ENCODE data around the gene FABP3.

DNA sequence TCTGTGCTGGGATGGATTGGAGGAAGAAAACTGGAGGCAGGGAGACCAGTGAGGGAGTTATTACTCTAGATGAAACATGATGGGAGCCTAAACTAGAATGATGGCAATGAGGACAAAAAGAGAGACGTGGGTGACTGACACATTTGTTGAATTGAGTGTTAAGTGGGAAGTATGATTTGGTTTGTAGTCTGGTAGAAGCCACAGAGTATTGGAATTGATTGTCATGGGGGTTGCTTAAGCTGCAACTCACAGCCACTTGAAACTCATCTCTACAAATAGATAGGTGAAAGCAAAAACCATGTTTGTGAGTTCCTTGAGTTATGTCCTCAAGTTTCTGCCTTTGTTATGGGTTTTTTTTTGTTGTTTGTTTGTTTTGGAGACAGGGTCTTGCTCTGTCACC lies 28.4 kb downstream of the FABP3 start:
- TF ChIP-seq, protein P1, sequence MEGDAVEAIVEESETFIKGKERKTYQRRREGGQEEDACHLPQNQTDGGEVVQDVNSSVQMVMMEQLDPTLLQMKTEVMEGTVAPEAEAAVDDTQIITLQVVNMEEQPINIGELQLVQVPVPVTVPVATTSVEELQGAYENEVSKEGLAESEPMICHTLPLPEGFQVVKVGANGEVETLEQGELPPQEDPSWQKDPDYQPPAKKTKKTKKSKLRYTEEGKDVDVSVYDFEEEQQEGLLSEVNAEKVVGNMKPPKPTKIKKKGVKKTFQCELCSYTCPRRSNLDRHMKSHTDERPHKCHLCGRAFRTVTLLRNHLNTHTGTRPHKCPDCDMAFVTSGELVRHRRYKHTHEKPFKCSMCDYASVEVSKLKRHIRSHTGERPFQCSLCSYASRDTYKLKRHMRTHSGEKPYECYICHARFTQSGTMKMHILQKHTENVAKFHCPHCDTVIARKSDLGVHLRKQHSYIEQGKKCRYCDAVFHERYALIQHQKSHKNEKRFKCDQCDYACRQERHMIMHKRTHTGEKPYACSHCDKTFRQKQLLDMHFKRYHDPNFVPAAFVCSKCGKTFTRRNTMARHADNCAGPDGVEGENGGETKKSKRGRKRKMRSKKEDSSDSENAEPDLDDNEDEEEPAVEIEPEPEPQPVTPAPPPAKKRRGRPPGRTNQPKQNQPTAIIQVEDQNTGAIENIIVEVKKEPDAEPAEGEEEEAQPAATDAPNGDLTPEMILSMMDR (IDR thresholded peaks at IDR 0.05; ENCODE audit: low read length) = no peak
- no peak for TF ChIP-seq EZH2 (optimal IDR thresholded peaks at IDR 0.05; ENCODE audit: low read depth, low read length)
- no peak for TF ChIP-seq EZH2phosphoT487 (IDR thresholded peaks at IDR 0.05; ENCODE audit: low read length)

All from MM.1S (cell line).